NCI-H187 treated with DMSO at 0.1 percent for 48 hours (cell line): Measurements from ENCODE around the gene COMMD4.
A peak's percentile ranks its signal among the peaks of the same experiment; 100 is the strongest.

Experiments used
- DNase-seq: peaks from one replicate; lab custom pipeline; 2025; lab: John Stamatoyannopoulos, UW

The COMMD4 gene

GRCh38 chr15:75356517-75356916 is 20.7 kb downstream of the COMMD4 start:
- no peak for DNase-seq

GRCh38 chr15:75357976-75358673 is 22.3 kb downstream of the COMMD4 start:
- DNase-seq, result no peak

- DNase-seq, result no peak
Observed at GRCh38 chr15:75358771-75359536, 23.1 kb downstream of the COMMD4 start.

GRCh38 chr15:75359537-75360250 is 23.8 kb downstream of the COMMD4 start:
- no peak for DNase-seq

GRCh38 chr15:75360391-75360790 is 24.5 kb downstream of the COMMD4 start:
- DNase-seq, result no peak

GRCh38 chr15:75360856-75361255 is 25.0 kb downstream of the COMMD4 start:
- DNase-seq, result no peak

GRCh38 chr15:75361361-75361988 is 25.6 kb downstream of the COMMD4 start:
- DNase-seq, result no peak

GRCh38 chr15:75361989-75362641 is 26.3 kb downstream of the COMMD4 start:
- no peak for DNase-seq

- DNase-seq, result no peak
Observed at GRCh38 chr15:75362642-75363249, 26.9 kb downstream of the COMMD4 start.

GRCh38 chr15:75363786-75364185 is 27.9 kb downstream of the COMMD4 start:
- DNase-seq, result no peak

GRCh38 chr15:75364881-75365280 is 29.0 kb downstream of the COMMD4 start:
- DNase-seq, result no peak

GRCh38 chr15:75366163-75366562 is 30.3 kb downstream of the COMMD4 start:
- no peak for DNase-seq

- DNase-seq, result no peak
Observed at GRCh38 chr15:75367006-75367405, 31.1 kb downstream of the COMMD4 start.

GRCh38 chr15:75367406-75367912 is 31.6 kb downstream of the COMMD4 start:
- no peak for DNase-seq

- DNase-seq, result peak; percentile 27
Observed at GRCh38 chr15:75367913-75368688, 32.2 kb downstream of the COMMD4 start, which contains the start of gene MAN2C1. TSS of gene MAN2C1 (minus strand) at chr15:75368607. CDS start at chr15:75368583, 24 bp downstream.

- DNase-seq, result no peak
Observed at GRCh38 chr15:75368689-75369239, 32.9 kb downstream of the COMMD4 start.

- no peak for DNase-seq
Observed at GRCh38 chr15:75369897-75370581, 34.2 kb downstream of the COMMD4 start.

GRCh38 chr15:75371486-75371885 is 35.6 kb downstream of the COMMD4 start:
- no peak for DNase-seq
